ENCODE measurements around the gene LRCOL1. TPM values are rescaled to one million over a fixed set of nuclear protein-coding genes. Genes with fewer than 3 reads are reported as not detected.

LRCOL1 gene
- total RNA-seq = not detected
- long read RNA-seq = 0 reads

DNA sequence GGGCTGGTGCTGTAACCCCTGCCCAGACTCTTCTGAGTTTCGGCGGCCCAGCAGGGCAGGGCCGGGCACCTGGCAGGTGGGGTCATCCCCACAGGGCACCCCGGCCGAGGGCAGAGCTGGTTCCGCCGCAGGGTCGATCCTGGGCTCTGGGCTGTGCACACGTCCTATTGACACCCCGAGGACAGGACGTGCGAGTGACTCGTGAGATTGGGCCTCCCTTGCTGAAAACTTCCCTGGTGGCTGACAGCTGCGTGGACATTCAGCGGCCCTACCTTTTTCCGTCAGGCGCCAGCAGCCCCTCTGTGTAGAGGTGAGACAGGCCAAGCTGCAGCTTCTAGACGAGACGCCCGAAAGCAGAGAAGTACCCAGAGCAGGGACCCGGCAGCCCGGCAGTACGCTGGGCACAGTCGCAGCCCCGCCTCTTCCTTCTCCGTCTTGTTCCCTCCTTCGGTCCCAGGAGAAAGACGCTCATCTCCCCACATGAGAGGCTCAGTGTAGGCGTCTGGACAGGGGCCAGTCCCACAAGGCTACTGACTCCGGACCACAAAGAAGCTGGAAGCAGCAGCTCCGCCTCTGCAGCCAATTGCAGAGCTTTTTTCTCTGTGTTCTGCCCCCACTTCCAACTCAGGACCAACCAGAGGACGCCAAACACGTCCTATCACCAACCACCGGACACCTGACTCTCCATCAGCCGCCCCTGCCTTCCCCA lies at the start of gene LRCOL1:
TSS of gene LRCOL1 (minus strand) at position 532 of the 709 bp plus-strand sequence. CDS start 4,331 bp downstream, outside the sequence.
- ATAC-seq (peak; percentile 26), DNase-seq (no peak)
- intact Hi-C loops (cut with DNase I, micrococcal nuclease) = loop anchor here in 1 of 2 donors (10.0 kb wide), 1 partner anchor 195 kb away; no protein-coding TSS in a partner anchor

GRCh38 chr12:132660052-132660451 lies 49.7 kb upstream of the LRCOL1 start:
- intact Hi-C loops (cut with DNase I, micrococcal nuclease) = no loop called here
- DNase-seq = no peak
- no peak for ATAC-seq

- ATAC-seq = no peak
- DNase-seq = no peak
- intact Hi-C loops (cut with DNase I, micrococcal nuclease) = no loop called here
Measured at GRCh38 chr12:132659146-132659545, 48.8 kb upstream of the LRCOL1 start.

DNA sequence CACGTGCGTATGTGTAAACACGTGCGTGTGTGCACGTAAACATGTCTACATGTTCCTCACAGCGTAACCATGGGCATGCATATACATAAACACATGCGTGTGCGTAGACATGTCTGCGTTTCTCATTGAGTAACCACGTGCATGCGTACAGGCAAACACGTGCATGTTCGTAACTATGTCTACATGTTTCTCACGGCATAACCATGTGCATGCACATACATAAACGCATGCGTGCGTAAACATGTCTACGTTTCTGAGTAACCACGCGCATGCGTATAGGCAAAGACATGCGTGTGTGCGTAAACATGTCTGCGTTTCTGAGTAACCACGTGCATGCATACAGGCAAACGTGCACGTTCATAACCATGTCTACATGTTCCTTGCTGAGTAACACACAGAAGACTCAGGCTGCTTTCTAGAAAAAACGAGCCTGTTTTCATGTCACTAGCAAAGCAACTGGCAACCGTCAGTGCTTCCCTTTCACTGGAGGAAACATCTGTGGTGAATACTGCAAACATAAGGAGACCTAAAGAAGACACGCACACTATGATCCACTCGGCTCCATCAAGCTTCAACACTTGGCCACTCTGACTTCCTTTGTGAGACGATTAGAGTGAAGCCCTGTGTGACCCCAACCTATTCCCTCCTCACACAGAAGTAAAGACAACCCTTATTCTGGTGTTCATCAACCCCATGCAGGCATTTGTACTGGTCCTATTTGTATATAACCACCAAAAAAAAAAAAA lies 47.9 kb upstream of the LRCOL1 start:
- ATAC-seq (no peak), DNase-seq (no peak)
- intact Hi-C loops (cut with DNase I, micrococcal nuclease) = no loop called here

GRCh38 chr12:132657004-132657727 lies 46.8 kb upstream of the LRCOL1 start:
- intact Hi-C loops (cut with DNase I, micrococcal nuclease) = no loop called here
- DNase-seq (no peak), ATAC-seq (no peak)

DNA sequence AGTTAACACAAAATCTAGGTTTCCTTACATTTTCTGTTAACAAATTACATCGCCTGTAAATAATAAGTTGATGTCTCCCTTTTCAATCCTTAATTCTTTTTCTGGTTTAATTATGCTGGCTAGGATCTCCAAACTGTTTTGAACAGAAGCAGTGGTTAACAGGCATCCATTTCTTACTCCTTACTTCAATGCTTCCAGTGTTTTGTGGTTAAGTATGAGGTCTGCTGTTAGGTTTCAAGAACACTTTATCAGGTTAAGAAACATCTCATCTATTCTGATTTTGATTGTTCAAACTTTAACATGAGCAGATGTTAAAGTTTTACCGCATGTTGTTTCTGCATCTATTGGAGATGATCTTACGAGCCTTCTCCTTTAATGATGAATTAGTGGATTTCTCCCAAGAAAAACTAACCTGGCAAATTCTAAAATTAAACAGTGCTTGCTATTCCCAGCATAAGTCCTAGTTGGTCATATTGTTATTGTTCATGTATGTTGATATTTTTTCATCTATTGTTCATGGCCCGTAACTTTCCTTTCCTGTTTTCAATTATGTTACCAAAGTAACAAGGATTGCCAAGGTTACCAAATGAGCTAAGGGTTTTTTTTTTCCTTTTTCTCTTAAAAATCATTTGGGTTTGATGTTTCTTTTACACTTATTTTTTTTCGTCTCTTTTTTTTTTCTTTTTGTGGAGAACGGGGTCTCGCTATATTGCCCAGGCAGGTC lies 43.3 kb upstream of the LRCOL1 start:
- DNase-seq (no peak), ATAC-seq (no peak)
- intact Hi-C loops (cut with DNase I, micrococcal nuclease) = no loop called here

- no peak for ATAC-seq
- intact Hi-C loops (cut with DNase I, micrococcal nuclease) = no loop called here
- DNase-seq = no peak
Measured at GRCh38 chr12:132651444-132652100, 41.2 kb upstream of the LRCOL1 start.

GRCh38 chr12:132649226-132649945 lies 39.0 kb upstream of the LRCOL1 start:
- peak; percentile 97 for ATAC-seq
- intact Hi-C loops (cut with DNase I, micrococcal nuclease) = no loop called here
- DNase-seq = peak; percentile 63 to 73

GRCh38 chr12:132648616-132649225 lies 38.3 kb upstream of the LRCOL1 start:
- DNase-seq (no peak), ATAC-seq (peak; percentile 10)
- intact Hi-C loops (cut with DNase I, micrococcal nuclease) = no loop called here

GRCh38 chr12:132647858-132648257 lies 37.5 kb upstream of the LRCOL1 start:
- no peak for ATAC-seq
- no peak for DNase-seq
- intact Hi-C loops (cut with DNase I, micrococcal nuclease) = no loop called here

DNA sequence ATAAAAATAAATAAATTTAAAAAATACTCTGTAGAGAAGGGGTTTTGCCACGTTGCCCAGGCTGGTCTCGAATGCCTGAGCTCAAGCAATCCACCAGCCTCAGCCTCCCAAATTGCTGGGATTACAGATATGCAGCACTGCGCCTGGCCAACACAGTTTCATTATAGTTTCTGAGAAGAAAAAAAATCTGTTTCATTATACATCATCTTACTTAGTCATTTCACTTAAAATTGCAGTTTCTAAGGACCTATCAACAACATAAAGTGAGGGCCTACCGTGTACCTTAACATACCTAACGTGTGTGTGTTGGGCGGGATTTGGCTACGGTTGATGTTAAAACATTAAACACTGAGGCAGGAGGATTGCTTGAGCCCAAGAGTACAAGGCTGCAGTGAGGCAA lies 36.5 kb upstream of the LRCOL1 start:
- intact Hi-C loops (cut with DNase I, micrococcal nuclease) = no loop called here
- DNase-seq (no peak), ATAC-seq (no peak)

GRCh38 chr12:132642846-132643835 lies 32.8 kb upstream of the LRCOL1 start:
- no peak for DNase-seq
- intact Hi-C loops (cut with DNase I, micrococcal nuclease) = no loop called here
- no peak for ATAC-seq

GRCh38 chr12:132641811-132642650 lies 31.6 kb upstream of the LRCOL1 start:
- ATAC-seq = no peak
- intact Hi-C loops (cut with DNase I, micrococcal nuclease) = no loop called here
- no peak for DNase-seq

GRCh38 chr12:132640936-132641335 lies 30.6 kb upstream of the LRCOL1 start:
- ATAC-seq (no peak), DNase-seq (no peak)
- intact Hi-C loops (cut with DNase I, micrococcal nuclease) = no loop called here

DNA sequence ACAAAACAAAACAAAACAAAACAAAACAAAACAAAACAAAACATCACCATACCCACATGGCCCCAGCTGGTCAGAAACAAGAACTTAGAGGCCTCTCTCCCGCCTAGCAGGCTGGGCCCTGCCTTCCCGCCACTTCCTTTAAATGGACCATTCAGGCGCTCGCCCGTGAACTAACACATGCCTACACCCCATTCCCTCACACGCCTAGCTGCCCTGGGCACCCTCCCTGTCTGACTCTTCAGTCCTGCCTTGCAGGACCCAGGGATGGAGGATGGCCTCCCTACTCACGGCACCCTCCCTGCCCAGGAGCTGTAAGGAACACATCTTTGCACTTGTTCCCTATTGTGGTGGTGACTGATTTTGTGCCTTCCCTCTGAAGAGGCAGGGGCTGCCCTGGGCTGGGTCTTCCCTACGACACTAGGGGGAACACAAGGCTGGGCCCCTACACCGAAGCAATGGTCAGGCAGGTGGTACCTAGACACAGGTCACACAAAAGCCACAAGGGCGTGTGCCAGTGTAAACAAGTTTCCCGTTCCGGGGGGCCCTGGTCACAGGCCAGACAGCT lies 29.7 kb upstream of the LRCOL1 start:
- intact Hi-C loops (cut with DNase I, micrococcal nuclease) = no loop called here
- no peak for DNase-seq
- no peak for ATAC-seq
